GM21526 (cell line): ENCODE data around the gene CSNK2A3.
"Not testable (repeated sequence)": the region's sequence is repeated elsewhere in the genome, so short reads cannot be mapped to it uniquely, and the experiment has no call there.

Experiments used
- ATAC-seq: cut with Tn5 transposase; IDR thresholded peaks from one replicate; pipeline ENCODE4 v1.9.1; 2021; ENCODE audit warnings: moderate library complexity; ENCODE audit not compliant: unreplicated experiment, low FRiP score

CSNK2A3 gene

GRCh38 chr11:11352878-11353277 is at the start of gene CSNK2A3:
Gene CSNK2A3, minus strand, starts transcription at chr11:11353250. Its CDS starts 131 bp downstream, at chr11:11353119.
- not testable (repeated sequence) for ATAC-seq

GRCh38 chr11:11401960-11402535 is 49.0 kb upstream of the CSNK2A3 start:
- no peak for ATAC-seq

GRCh38 chr11:11400635-11401232 is 47.7 kb upstream of the CSNK2A3 start:
- ATAC-seq, result no peak

GRCh38 chr11:11400121-11400520 is 47.1 kb upstream of the CSNK2A3 start:
- no peak for ATAC-seq

GRCh38 chr11:11397781-11398180 is 44.7 kb upstream of the CSNK2A3 start:
- no peak for ATAC-seq

- no peak for ATAC-seq
These were observed 44.0 kb upstream of the CSNK2A3 start for GRCh38 chr11:11397036-11397415.

- no peak for ATAC-seq
These were observed 43.4 kb upstream of the CSNK2A3 start for GRCh38 chr11:11396301-11397035.

- ATAC-seq, result no peak
These were observed 42.1 kb upstream of the CSNK2A3 start for GRCh38 chr11:11395126-11395525.

GRCh38 chr11:11394241-11394640 is 41.2 kb upstream of the CSNK2A3 start:
- no peak for ATAC-seq

GRCh38 chr11:11391796-11392463 is 38.9 kb upstream of the CSNK2A3 start:
- no peak for ATAC-seq

GRCh38 chr11:11391169-11391568 is 38.1 kb upstream of the CSNK2A3 start:
- no peak for ATAC-seq

GRCh38 chr11:11390068-11390771 is 37.2 kb upstream of the CSNK2A3 start:
- ATAC-seq, result no peak

GRCh38 chr11:11389238-11389637 is 36.2 kb upstream of the CSNK2A3 start:
- no peak for ATAC-seq

GRCh38 chr11:11387622-11388305 is 34.7 kb upstream of the CSNK2A3 start:
- no peak for ATAC-seq

GRCh38 chr11:11387207-11387606 is 34.2 kb upstream of the CSNK2A3 start:
- ATAC-seq, result no peak

- ATAC-seq, result no peak
These were observed 31.8 kb upstream of the CSNK2A3 start for GRCh38 chr11:11384829-11385228.

- no peak for ATAC-seq
These were observed 30.9 kb upstream of the CSNK2A3 start for GRCh38 chr11:11383995-11384394.

- no peak for ATAC-seq
These were observed 29.9 kb upstream of the CSNK2A3 start for GRCh38 chr11:11382858-11383532.

GRCh38 chr11:11381471-11382105 is 28.5 kb upstream of the CSNK2A3 start:
- ATAC-seq, result no peak
